ENCODE measurements around the gene KBTBD13. TPM values are rescaled to one million over a fixed set of nuclear protein-coding genes. Genes with fewer than 3 reads are reported as not detected.

KBTBD13 gene
- total and polyA plus RNA-seq, 5 donors = 2.8 to 8.9 (median 6.9) TPM

Other genes starting within 250 kb of the KBTBD13 start
- 10 to 100 TPM; 11.6 to 22.3 (median 13.8) TPM for gene PLEKHO2, start 234.8 kb upstream of the KBTBD13 start, total RNA-seq
- 11.7 TPM for gene PLEKHO2, start 234.8 kb upstream of the KBTBD13 start, polyA plus RNA-seq
- gene ANKDD1A, start 164.8 kb upstream of the KBTBD13 start, total RNA-seq = 1 to 10 TPM; 3.0 to 6.0 (median 3.8) TPM
- 2.1 TPM for gene ANKDD1A, start 164.8 kb upstream of the KBTBD13 start, polyA plus RNA-seq
- 10 to 100 TPM; 54.2 to 59.3 (median 56.0) TPM for gene SPG21, start 86.8 kb upstream of the KBTBD13 start, total RNA-seq
- gene SPG21, start 86.8 kb upstream of the KBTBD13 start, polyA plus RNA-seq = 49.8 TPM
- gene MTFMT, start 47.1 kb upstream of the KBTBD13 start, total RNA-seq = 10 to 100 TPM; 17.4 to 18.0 (median 17.7) TPM
- gene MTFMT, start 47.1 kb upstream of the KBTBD13 start, polyA plus RNA-seq = 9.9 TPM
- gene SLC51B, start 31.4 kb upstream of the KBTBD13 start, total RNA-seq = not detected
- gene SLC51B, start 31.4 kb upstream of the KBTBD13 start, polyA plus RNA-seq = not detected
- gene RASL12, start 8.8 kb upstream of the KBTBD13 start, total RNA-seq = 10 to 100 TPM; 63.2 to 88.0 (median 70.0) TPM
- 68.8 TPM for gene RASL12, start 8.8 kb upstream of the KBTBD13 start, polyA plus RNA-seq
- 1 to 10 TPM; 1.7 to 2.5 (median 1.8) TPM for gene UBAP1L, start 38.5 kb downstream of the KBTBD13 start, total RNA-seq
- gene UBAP1L, start 38.5 kb downstream of the KBTBD13 start, polyA plus RNA-seq = 1.4 TPM
- 10 to 100 TPM; 13.3 to 20.9 (median 16.6) TPM for gene PDCD7, start 57.1 kb downstream of the KBTBD13 start, total RNA-seq
- 13.0 TPM for gene PDCD7, start 57.1 kb downstream of the KBTBD13 start, polyA plus RNA-seq
- gene CLPX, start 108.6 kb downstream of the KBTBD13 start, total RNA-seq = 10 to 100 TPM; 44.7 to 51.2 (median 49.2) TPM
- gene CLPX, start 108.6 kb downstream of the KBTBD13 start, polyA plus RNA-seq = 15.6 TPM
- 1 to 10 TPM; 2.3 to 9.9 (median 4.1) TPM for gene CILP, start 134.7 kb downstream of the KBTBD13 start, total RNA-seq
- gene CILP, start 134.7 kb downstream of the KBTBD13 start, polyA plus RNA-seq = 1.3 TPM
- 1 to 10 TPM; 5.2 to 6.1 (median 5.5) TPM for gene PARP16, start 210.1 kb downstream of the KBTBD13 start, total RNA-seq
- gene PARP16, start 210.1 kb downstream of the KBTBD13 start, polyA plus RNA-seq = 4.3 TPM
- gene RNU5A-1, start 219.3 kb downstream of the KBTBD13 start, total RNA-seq = 10 to 100 TPM in 1 of 4 donors, not detected in 3; 12.5 TPM
- gene RNU5A-1, start 219.3 kb downstream of the KBTBD13 start, polyA plus RNA-seq = not detected
- gene RNU5B-1, start 227.9 kb downstream of the KBTBD13 start, total RNA-seq = 10 to 100 TPM; 16.9 to 71.0 (median 42.7) TPM
- gene RNU5B-1, start 227.9 kb downstream of the KBTBD13 start, polyA plus RNA-seq = not detected